HepG2 (cell line): ENCODE data around the gene TYRP1. TPM values are rescaled to one million over a fixed set of nuclear protein-coding genes. Genes with fewer than 3 reads are reported as not detected.
A peak's percentile ranks its signal among the peaks of the same experiment; 100 is the strongest.

Experiments
- ATAC-seq: fragments of 200-7000 bp; cut with Tn5 transposase; 3 replicates; pipeline ENCODE4 v1.9.1; 2020; ENCODE audit warnings: mild to moderate bottlenecking, moderate library complexity
- BruUV-seq: library from RNA; stranded (reverse); fragments of 400-500 nt; replicated peaks from 2 replicates; lab custom pipeline; 2021; lab: Mats Ljungman, UMichigan
- CTCF ChIA-PET: fragments of 300-600 bp; formaldehyde crosslinking; extraction: SDS; loops from one replicate; lab custom pipeline; 2021; ENCODE audit warnings: low total read pairs, inconsistent platforms, low intra/inter-chr PET ratio; lab: Yijun Ruan, JAX
- POLR2A ChIA-PET: fragments of 350-600 bp; sonication (Branson Sonifier 250); formaldehyde crosslinking; loops from one replicate; lab custom pipeline; 2020; ENCODE audit warnings: antibody characterized with exemption, inconsistent platforms; lab: Yijun Ruan, JAX
- DNase-seq: peaks from one replicate; pipeline ENCODE4 v3.0.0-alpha.2; 2015; ENCODE audit warnings: low spot score
- FAIRE-seq: peaks from 3 replicates; lab custom pipeline; 2011; peaks lifted over from hg19 to GRCh38; lab: Jason Lieb, UNC
- H2AFZ ChIP-seq: one replicate; pipeline ENCODE4 v1.6.1; 2011; ENCODE audit warnings: low read length, inconsistent platforms
- H3K27ac ChIP-seq: fragments of 300-600 bp; 3 replicates; pipeline ENCODE4 v1.8.0; 2011; ENCODE audit warnings: mixed run types, mild to moderate bottlenecking, mixed read lengths, low read length, inconsistent platforms; ENCODE audit not compliant: insufficient read depth; ENCODE audit errors: extremely low read length
- H3K27me3 ChIP-seq, 2 experiments: fragments of 200-600 bp in 1 of 2; 2 replicates in 1 of 2; 3 replicates in 1 of 2; pipeline versions ENCODE4 v1.6.0 to v1.8.0; 2011; ENCODE audit warnings: low read length in 2 of 2, mild to moderate bottlenecking in 2 of 2, moderate library complexity in 2 of 2, inconsistent platforms in 1 of 2; ENCODE audit not compliant: insufficient read depth in 2 of 2, control insufficient read depth in 1 of 2
- H3K36me3 ChIP-seq, 2 experiments: fragments of 200-600 bp in 1 of 2; replicated peaks in 1 of 2; 2 replicates in 1 of 2; 3 replicates in 1 of 2; pipeline versions ENCODE4 v1.5.1 to v1.8.0; 2011; ENCODE audit warnings: low read length in 2 of 2, inconsistent platforms in 1 of 2; ENCODE audit not compliant: insufficient read depth in 2 of 2, control insufficient read depth in 1 of 2
- H3K4me1 ChIP-seq: 2 replicates; pipeline ENCODE4 v1.5.1; 2012; ENCODE audit warnings: low read length, inconsistent platforms; ENCODE audit not compliant: insufficient read depth
- H3K4me2 ChIP-seq: 2 replicates; pipeline ENCODE4 v1.6.0; 2011; ENCODE audit warnings: low read depth, low read length, inconsistent platforms
- H3K4me3 ChIP-seq, 3 experiments: fragments of 200-600 bp in 1 of 3; sonication (generic), shearing (Covaris generic) in 1 of 3; replicated peaks in 1 of 3; 2 replicates each; pipeline ENCODE4 v1.5.1; 2011 to 2016; ENCODE audit warnings: low read length in 3 of 3, inconsistent platforms in 2 of 3, low read depth in 2 of 3, mild to moderate bottlenecking in 2 of 3, control low read depth in 1 of 3, mixed read lengths in 1 of 3; ENCODE audit not compliant: insufficient read depth in 1 of 3
- H3K79me2 ChIP-seq: one replicate; pipeline ENCODE4 v1.6.1; 2011; ENCODE audit warnings: low read length, inconsistent platforms; ENCODE audit not compliant: insufficient read depth
- H3K9ac ChIP-seq: 2 replicates; pipeline ENCODE4 v1.6.0; 2011; ENCODE audit warnings: mild to moderate bottlenecking, low read depth, low read length, inconsistent platforms; ENCODE audit not compliant: insufficient read depth
- H3K9me3 ChIP-seq: 2 replicates; pipeline ENCODE4 v1.5.1; 2012; ENCODE audit warnings: mild to moderate bottlenecking, low read length
- H4K20me1 ChIP-seq: 2 replicates; pipeline ENCODE4 v1.6.0; 2011; ENCODE audit warnings: inconsistent platforms, mild to moderate bottlenecking, low read length, moderate library complexity; ENCODE audit not compliant: insufficient read depth
- EHMT2 ChIP-seq: fragments of 200-600 bp; sonication (generic); IDR thresholded peaks from 2 replicates; pipeline ENCODE4 v1.7.0; 2017; ENCODE audit warnings: antibody characterized with exemption, low read depth, low read length, borderline replicate concordance
- NFIB ChIP-seq: sonication (generic); formaldehyde crosslinking; IDR thresholded peaks from 2 replicates; pipeline ENCODE4 v1.9.0; 2021; ENCODE audit warnings: missing genetic modification reagents, mild to moderate bottlenecking, borderline replicate concordance
- RAD21 ChIP-seq: fragments of 450-650 bp; formaldehyde crosslinking; IDR thresholded peaks from 2 replicates; pipeline ENCODE4 v1.5.0; 2020; ENCODE audit warnings: mild to moderate bottlenecking
- U2AF2 ChIP-seq: fragments of 200-400 bp; formaldehyde crosslinking; IDR thresholded peaks from 2 replicates; pipeline ENCODE4 v1.6.1; 2017; ENCODE audit warnings: low read depth, mild to moderate bottlenecking, low read length
- ZNF225 ChIP-seq: sonication (generic); formaldehyde crosslinking; IDR thresholded peaks from 2 replicates; pipeline ENCODE4 v1.4.0; 2020; ENCODE audit warnings: mild to moderate bottlenecking, missing genetic modification reagents
- ZNF446 ChIP-seq: sonication (generic); formaldehyde crosslinking; IDR thresholded peaks from 2 replicates; pipeline ENCODE4 v1.5.0; 2020; ENCODE audit warnings: mild to moderate bottlenecking, missing genetic modification reagents
- ZNF781 ChIP-seq: sonication (generic); formaldehyde crosslinking; IDR thresholded peaks from 2 replicates; pipeline ENCODE4 v1.5.1; 2020; ENCODE audit warnings: borderline replicate concordance, mild to moderate bottlenecking, missing genetic modification reagents; ENCODE audit errors: not compliant biosample characterization
- ZNF782 ChIP-seq: sonication (generic); formaldehyde crosslinking; IDR thresholded peaks from 2 replicates; pipeline ENCODE4 v1.4.0; 2020; ENCODE audit warnings: missing genetic modification reagents, mild to moderate bottlenecking, borderline replicate concordance
- WGBS: methylation state at CpG from one replicate; pipeline ENCODE4 v1.1.6; 2017; ENCODE audit warnings: low lambda C conversion rate; 5-methylcytosine and 5-hydroxymethylcytosine counted together
- in situ Hi-C: cut with HindIII; loops from 2 replicates; pipeline ENCODE4 v1.10.0; 2017; ENCODE audit warnings: low pct_unique_long_range_greater_than_20kb; ENCODE audit not compliant: extremely low pct_ligation_motif_present
- intact Hi-C: fragments of 100-400 bp; cut with micrococcal nuclease; formaldehyde crosslinking; loops from one replicate; pipeline ENCODE4 v1.10.0; 2022; ENCODE audit not compliant: unreplicated experiment
- polyA plus RNA-seq, 8 experiments: library from polyadenylated mRNA; depleted of rRNA in 3 of 8; stranded (reverse) in 7 of 8; unstranded in 1 of 8; fragments of >200 nt; fragmentation: Illumina TruSeq in 4 of 8; extraction: Trizol in 4 of 8; gene quantifications; 2 replicates each; pipeline versions ENCODE4 v1.2.1 to v1.2.3, GENCODE V29; 2011 to 2016; ENCODE audit warnings: low read depth in 4 of 8, missing spikeins in 1 of 8, mixed read lengths in 1 of 8; ENCODE audit not compliant: insufficient read depth in 1 of 8
- total RNA-seq, 5 experiments: library from RNA; depleted of rRNA; stranded (reverse); fragments of >200 nt; fragmentation: Illumina TruSeq; extraction: Trizol; gene quantifications; 2 replicates each; pipeline ENCODE4 v1.2.3, GENCODE V29; 2016; ENCODE audit warnings: low read depth in 1 of 5
- TF ChIP-seq, protein P1 (sequence below): sonication (generic); formaldehyde crosslinking; IDR thresholded peaks from 2 replicates; pipeline ENCODE4 v1.4.0; 2020; ENCODE audit warnings: missing genetic modification reagents, borderline replicate concordance
- TF ChIP-seq, protein P2 (sequence below): sonication (generic); formaldehyde crosslinking; IDR thresholded peaks from 2 replicates; pipeline ENCODE4 v1.9.0; 2022; ENCODE audit warnings: missing genetic modification reagents, mild to moderate bottlenecking, borderline replicate concordance
- TF ChIP-seq, protein P3 (sequence below): sonication (generic); formaldehyde crosslinking; IDR thresholded peaks from 2 replicates; pipeline ENCODE4 v1.5.0; 2020; ENCODE audit warnings: missing genetic modification reagents

The TYRP1 gene
- total and polyA plus RNA-seq, 2 of the 13 experiments (the other 11 are each of a cell fraction or from before 2014, with no cell fraction given): 0.04 TPM; not detected in 1

DNA sequence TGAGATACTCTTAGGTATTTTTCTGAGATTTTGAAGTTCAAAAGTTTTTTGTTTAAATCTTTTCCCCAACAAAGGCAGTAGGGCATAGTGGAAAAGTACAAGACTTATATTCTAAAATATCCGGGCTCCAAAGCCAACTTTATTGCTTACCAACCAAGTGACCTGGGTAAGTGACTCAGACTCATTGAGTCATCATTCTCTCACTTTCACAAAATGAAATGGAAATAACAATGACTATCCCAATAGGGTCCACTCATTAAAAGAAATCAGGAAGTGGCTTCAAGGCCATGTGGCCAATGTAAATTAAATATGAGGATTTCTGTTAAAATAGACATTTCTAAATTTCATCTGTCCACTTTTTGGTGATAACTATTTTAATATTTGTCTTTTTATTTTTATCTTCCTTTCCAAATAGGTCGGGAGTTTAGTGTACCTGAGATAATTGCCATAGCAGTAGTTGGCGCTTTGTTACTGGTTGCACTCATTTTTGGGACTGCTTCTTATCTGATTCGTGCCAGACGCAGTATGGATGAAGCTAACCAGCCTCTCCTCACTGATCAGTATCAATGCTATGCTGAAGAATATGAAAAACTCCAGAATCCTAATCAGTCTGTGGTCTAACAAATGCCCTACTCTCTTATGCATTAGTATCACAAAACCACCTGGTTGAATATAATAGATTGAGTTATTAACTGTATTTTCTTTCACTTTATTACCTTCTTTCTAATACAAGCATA is 15.5 kb downstream of the TYRP1 start (continued):
- TF ChIP-seq, protein P1, sequence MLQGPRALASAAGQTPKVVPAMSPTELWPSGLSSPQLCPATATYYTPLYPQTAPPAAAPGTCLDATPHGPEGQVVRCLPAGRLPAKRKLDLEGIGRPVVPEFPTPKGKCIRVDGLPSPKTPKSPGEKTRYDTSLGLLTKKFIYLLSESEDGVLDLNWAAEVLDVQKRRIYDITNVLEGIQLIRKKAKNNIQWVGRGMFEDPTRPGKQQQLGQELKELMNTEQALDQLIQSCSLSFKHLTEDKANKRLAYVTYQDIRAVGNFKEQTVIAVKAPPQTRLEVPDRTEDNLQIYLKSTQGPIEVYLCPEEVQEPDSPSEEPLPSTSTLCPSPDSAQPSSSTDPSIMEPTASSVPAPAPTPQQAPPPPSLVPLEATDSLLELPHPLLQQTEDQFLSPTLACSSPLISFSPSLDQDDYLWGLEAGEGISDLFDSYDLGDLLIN (CRISPR knock-in tag): no peak
- TF ChIP-seq NFIB (no peak), ZNF225 (CRISPR knock-in tag) (no peak), ZNF446 (no peak), U2AF2 (no peak), EHMT2 (no peak), ZNF782 (CRISPR knock-in tag) (no peak), RAD21 (CRISPR knock-in tag) (no peak)
- TF ChIP-seq, protein P2, sequence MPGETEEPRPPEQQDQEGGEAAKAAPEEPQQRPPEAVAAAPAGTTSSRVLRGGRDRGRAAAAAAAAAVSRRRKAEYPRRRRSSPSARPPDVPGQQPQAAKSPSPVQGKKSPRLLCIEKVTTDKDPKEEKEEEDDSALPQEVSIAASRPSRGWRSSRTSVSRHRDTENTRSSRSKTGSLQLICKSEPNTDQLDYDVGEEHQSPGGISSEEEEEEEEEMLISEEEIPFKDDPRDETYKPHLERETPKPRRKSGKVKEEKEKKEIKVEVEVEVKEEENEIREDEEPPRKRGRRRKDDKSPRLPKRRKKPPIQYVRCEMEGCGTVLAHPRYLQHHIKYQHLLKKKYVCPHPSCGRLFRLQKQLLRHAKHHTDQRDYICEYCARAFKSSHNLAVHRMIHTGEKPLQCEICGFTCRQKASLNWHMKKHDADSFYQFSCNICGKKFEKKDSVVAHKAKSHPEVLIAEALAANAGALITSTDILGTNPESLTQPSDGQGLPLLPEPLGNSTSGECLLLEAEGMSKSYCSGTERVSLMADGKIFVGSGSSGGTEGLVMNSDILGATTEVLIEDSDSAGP (CRISPR knock-in tag): no peak

DNA sequence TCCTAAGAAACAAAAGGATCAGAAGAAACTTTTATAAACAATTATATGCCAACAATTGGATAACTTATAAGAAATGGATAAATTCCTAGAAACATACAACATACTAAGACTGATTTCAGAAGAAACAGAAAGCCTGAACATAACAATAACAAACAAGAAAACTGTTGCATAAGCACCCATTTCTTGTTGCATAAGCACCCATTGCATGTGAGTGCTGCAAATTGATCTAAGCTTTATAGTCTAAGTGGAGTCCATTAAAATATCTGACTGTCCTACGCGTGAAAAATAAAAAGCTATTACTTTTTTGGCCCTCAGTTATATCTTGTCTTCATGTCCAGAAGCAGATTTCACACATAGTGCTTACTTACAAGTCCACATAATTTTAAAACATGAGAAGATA is 19.3 kb downstream of the TYRP1 start:
- Histone ChIP-seq H3K36me3 (no peaks in the 10 kb centered on the region), H3K9me3 (no peaks in the 10 kb centered on the region), H3K4me1 (no peaks in the 10 kb centered on the region), H2AFZ (no peak overlapping the region), H4K20me1 (no peaks in the 10 kb centered on the region), H3K4me3 (no peak overlapping the region)
- no TSS peak for BruUV-seq
- intact Hi-C loops (no loop called here), in situ Hi-C loops (loop anchor here (10.0 kb wide), 1 partner anchor 382 kb away; no protein-coding TSS in a partner anchor)
- ATAC-seq: no peak
- POLR2A ChIA-PET: no interaction called here
- CTCF ChIA-PET: no interaction called here
- no peak for TF ChIP-seq ZNF781 (CRISPR knock-in tag)
- TF ChIP-seq, protein P3, sequence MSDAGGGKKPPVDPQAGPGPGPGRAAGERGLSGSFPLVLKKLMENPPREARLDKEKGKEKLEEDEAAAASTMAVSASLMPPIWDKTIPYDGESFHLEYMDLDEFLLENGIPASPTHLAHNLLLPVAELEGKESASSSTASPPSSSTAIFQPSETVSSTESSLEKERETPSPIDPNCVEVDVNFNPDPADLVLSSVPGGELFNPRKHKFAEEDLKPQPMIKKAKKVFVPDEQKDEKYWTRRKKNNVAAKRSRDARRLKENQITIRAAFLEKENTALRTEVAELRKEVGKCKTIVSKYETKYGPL (CRISPR knock-in tag): peak; percentile 38; the same call in 1 of the 2 replicates
- TF ChIP-seq, all 625 proteins: peak for 1
- 0% methylated on average over 2 of the region's 2 CpGs for WGBS
- Histone ChIP-seq H3K9ac (no peak overlapping the region), H3K4me2 (no peak overlapping the region), H3K79me2 (no peaks in the 10 kb centered on the region), H3K27ac (no peak overlapping the region), H3K27me3 (no peaks in the 10 kb centered on the region)
- FAIRE-seq: no peak
- DNase-seq: no peak
